Stimulated activated CD4-positive, alpha-beta T cell treated with anti-CD3 and anti-CD28 coated beads, Interleukin-4, amount 100 ng/mL, for 48 hours (primary cell): ENCODE results near the gene LCOR.
"Not testable (repeated sequence)": the region's sequence is repeated elsewhere in the genome, so short reads cannot be mapped to it uniquely, and the experiment has no call there.

ENCODE experiments used
- DNase-seq, 2 donors: peaks; one replicate each; pipeline ENCODE4 v3.0.0-alpha.2; 2020; ENCODE audit warnings: low read depth in 2 of 2

LCOR gene

GRCh38 chr10:96831867-96832720 lies at the start of gene LCOR:
LCOR (plus strand) TSS chr10:96832298; CDS start chr10:96949058, 116,760 bp downstream.
- DNase-seq: peak; percentile 66 to 82

GRCh38 chr10:96784253-96784652 lies 47.8 kb upstream of the LCOR start:
- no peak for DNase-seq

GRCh38 chr10:96789571-96790108 lies 42.5 kb upstream of the LCOR start:
- no peak for DNase-seq

GRCh38 chr10:96791902-96792301 lies 40.2 kb upstream of the LCOR start:
- no peak for DNase-seq

GRCh38 chr10:96794836-96795733 lies 37.0 kb upstream of the LCOR start:
- DNase-seq: no peak

- no peak for DNase-seq
Observed at GRCh38 chr10:96797485-96797884, 34.6 kb upstream of the LCOR start.

GRCh38 chr10:96803288-96803664 lies 28.8 kb upstream of the LCOR start:
- no peak for DNase-seq

GRCh38 chr10:96814264-96814663 lies 17.8 kb upstream of the LCOR start:
- DNase-seq: no peak

- not testable (repeated sequence) for DNase-seq
Observed at GRCh38 chr10:96818971-96819370, 13.1 kb upstream of the LCOR start.

GRCh38 chr10:96820765-96821164 lies 11.3 kb upstream of the LCOR start:
- DNase-seq: no peak

GRCh38 chr10:96826438-96826837 lies 5.7 kb upstream of the LCOR start:
- DNase-seq: no peak

GRCh38 chr10:96828609-96829008 lies 3.5 kb upstream of the LCOR start:
- DNase-seq: no peak

- DNase-seq: no peak
Observed at GRCh38 chr10:96829029-96829773, 2.9 kb upstream of the LCOR start.

- peak; percentile 69 to 71 for DNase-seq
Observed at GRCh38 chr10:96830511-96831199, 1.4 kb upstream of the LCOR start.

GRCh38 chr10:96831200-96831866 lies 765 bp upstream of the LCOR start:
- no peak for DNase-seq

- DNase-seq: peak; percentile 77 to 81
Observed at GRCh38 chr10:96832721-96833219, 672 bp downstream of the LCOR start.

- no peak for DNase-seq
Observed at GRCh38 chr10:96833220-96834001, 1.3 kb downstream of the LCOR start.

GRCh38 chr10:96834120-96834519 lies 2.0 kb downstream of the LCOR start:
- DNase-seq: no peak

GRCh38 chr10:96835899-96836298 lies 3.8 kb downstream of the LCOR start:
- DNase-seq: no peak

- no peak for DNase-seq
Observed at GRCh38 chr10:96838529-96838928, 6.4 kb downstream of the LCOR start.
